AG04449 (cell line): ENCODE measurements around the gene MAD1L1.

ENCODE experiments used
- CTCF ChIA-PET: fragments of 350-600 bp; formaldehyde crosslinking; extraction: SDS; loops from one replicate; lab custom pipeline; 2021; ENCODE audit warnings: antibody characterized with exemption; lab: Yijun Ruan, JAX
- POLR2A ChIA-PET: fragments of 400-600, 350-600 bp; formaldehyde crosslinking; extraction: SDS; loops from one replicate; lab custom pipeline; 2020; ENCODE audit warnings: antibody characterized with exemption, inconsistent platforms; lab: Yijun Ruan, JAX
- DNase-seq: peaks from one replicate; pipeline ENCODE4 v3.0.0-alpha.2; 2010; ENCODE audit warnings: low read depth, low spot score
- H3K4me3 ChIP-seq: 2 replicates; pipeline ENCODE4 v1.5.1; 2011; ENCODE audit warnings: low read depth, mild to moderate bottlenecking, control low read depth, low read length
- TF ChIP-seq, protein P1 (sequence below): IDR thresholded peaks from one replicate; pipeline ENCODE4 v1.5.1; 2011; ENCODE audit warnings: mild to moderate bottlenecking, moderate library complexity, low read length, control low read depth, inconsistent platforms; ENCODE audit not compliant: insufficient read depth; ENCODE audit errors: missing control alignments

MAD1L1 gene

DNA sequence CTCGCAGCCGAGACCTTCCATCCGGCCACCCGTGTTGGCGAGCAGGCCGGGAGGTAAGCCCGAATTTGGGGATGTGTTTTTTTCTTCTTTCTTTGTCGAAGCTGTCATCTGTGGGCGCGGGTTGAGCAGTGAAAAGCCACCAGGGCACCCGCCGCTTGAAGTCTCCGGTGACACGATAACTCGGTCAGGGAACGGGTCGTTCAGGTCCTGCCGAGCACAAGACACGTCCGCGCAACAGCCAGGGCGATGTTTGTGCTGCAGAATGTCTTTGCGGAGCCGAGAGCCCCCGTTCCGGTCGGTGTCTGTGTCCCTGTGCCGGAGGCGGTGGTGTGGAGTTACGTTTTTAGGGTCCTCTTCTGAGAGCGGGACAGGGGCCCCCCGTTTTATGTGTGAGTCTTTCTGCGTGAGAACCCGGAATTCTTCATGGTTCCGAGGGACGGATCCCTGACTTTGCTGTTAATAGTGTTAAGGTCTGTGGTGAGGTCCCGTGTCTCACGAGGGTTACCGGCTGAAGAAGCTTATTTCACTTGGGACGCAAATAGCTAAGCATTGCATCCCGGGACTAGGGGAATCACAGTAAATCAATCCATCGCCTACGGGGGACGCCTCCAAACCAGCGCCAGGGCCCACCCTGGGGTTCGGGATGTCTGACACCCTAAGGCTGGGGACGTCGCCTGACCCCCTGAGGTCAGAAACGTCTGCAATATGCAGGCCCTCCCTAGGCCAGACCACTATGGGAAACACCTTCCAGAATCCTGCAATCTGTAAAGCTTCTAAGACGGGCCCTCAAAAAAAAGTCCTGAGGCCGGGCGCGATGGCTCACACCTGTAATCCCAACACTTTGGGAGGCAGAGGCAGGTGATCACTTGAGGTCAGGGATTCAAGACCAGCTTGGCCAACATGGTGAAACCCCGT lies 463.2 kb downstream of the MAD1L1 start:
- no peak overlapping the region for H3K4me3 ChIP-seq
- ChIA-PET POLR2A (no interaction called here), CTCF (no interaction called here)
- TF ChIP-seq, protein P1, sequence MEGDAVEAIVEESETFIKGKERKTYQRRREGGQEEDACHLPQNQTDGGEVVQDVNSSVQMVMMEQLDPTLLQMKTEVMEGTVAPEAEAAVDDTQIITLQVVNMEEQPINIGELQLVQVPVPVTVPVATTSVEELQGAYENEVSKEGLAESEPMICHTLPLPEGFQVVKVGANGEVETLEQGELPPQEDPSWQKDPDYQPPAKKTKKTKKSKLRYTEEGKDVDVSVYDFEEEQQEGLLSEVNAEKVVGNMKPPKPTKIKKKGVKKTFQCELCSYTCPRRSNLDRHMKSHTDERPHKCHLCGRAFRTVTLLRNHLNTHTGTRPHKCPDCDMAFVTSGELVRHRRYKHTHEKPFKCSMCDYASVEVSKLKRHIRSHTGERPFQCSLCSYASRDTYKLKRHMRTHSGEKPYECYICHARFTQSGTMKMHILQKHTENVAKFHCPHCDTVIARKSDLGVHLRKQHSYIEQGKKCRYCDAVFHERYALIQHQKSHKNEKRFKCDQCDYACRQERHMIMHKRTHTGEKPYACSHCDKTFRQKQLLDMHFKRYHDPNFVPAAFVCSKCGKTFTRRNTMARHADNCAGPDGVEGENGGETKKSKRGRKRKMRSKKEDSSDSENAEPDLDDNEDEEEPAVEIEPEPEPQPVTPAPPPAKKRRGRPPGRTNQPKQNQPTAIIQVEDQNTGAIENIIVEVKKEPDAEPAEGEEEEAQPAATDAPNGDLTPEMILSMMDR = no peak
- no peak for DNase-seq

DNA sequence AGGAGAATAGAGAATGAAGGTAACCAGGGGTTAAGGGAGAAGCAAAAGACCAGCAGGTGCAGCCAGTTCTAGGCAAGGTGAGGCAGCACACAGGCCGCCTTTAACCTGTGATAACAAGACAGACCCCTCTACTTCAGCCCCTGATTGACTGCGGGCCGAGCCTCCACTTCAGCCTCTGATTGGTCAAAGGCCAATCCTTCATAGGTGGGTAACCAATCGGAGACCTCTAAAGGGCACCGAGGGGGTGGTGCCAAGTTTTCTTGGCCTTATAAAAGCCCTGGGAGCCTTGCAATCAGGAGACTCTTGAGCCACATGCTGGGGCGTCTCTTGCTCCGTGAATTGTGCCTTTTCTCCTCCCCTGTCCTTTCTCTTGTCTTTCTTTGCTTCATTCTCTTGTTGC lies 463.9 kb downstream of the MAD1L1 start:
- CTCF ChIA-PET = no interaction called here
- no peak for DNase-seq
- TF ChIP-seq, protein P1 = no peak
- no peak overlapping the region for H3K4me3 ChIP-seq
- POLR2A ChIA-PET = no interaction called here

DNA sequence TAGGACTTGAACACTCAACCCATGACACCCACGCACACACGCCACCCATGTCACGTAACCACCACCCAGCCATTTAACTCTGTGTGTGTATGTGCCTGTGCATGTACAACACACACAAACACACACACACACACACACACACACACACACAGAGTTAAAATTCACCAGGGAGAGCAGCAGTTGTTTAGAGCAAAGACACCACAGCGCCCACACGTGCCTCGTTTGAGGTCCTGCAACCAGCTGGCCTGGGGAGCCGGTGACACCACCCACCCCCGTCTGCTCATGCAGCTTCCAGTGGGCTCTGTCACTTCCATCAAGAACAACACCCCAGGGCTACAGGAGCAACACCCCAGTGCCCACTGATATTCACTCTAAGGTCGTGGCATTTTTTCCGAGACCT lies 465.2 kb downstream of the MAD1L1 start:
- no peak overlapping the region for H3K4me3 ChIP-seq
- DNase-seq = no peak
- TF ChIP-seq, protein P1 = no peak
- POLR2A ChIA-PET = no interaction called here
- CTCF ChIA-PET = no interaction called here
